ENCODE data around the gene ST8SIA1.

ST8SIA1 gene

GRCh38 chr12:22329621-22330020 lies 4.9 kb downstream of the ST8SIA1 start:
- DNase-seq (ENCODE audit: low spot score): no peak

- DNase-seq (ENCODE audit: low spot score): no peak
Measured at GRCh38 chr12:22325218-22325617, 9.3 kb downstream of the ST8SIA1 start.

DNA sequence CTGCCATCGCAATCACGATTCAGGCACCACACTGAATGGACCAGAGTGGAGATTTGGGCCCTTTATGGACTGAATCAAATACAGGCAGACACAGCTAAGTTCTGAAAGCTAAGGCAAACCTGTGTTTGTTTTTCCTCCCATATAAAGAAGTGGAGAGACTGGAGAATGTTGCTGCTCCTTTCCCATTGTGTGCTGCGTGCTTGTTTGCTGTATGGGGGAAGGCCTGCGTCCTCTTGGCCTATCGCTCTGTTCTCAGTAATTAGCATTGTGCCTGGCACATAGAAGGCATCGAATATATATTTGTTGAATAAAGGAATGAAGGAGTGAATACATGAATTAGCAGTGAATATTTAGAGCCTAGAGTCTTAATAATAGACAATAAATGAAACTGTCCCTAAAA lies 12.4 kb downstream of the ST8SIA1 start:
- DNase-seq (ENCODE audit: low spot score): no peak

DNA sequence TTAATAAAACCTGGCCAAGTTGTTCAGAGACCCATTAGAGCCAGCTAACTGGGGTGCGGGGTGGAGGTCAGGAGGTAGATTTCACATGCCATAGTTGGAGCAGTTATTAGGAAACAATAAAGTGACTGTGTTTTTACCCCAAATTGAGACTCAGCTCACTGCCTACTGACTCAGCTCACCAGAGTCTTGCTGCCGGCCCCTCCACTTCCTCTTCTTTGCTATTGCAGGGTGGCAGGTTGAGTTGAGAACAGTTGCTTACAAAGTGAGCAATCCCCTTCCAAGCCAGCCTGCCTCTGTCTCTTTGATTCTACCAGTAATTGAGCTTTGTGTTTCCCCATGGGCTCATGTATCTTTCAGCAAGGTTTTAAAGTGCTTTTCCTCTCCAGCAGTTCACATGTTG lies 12.9 kb downstream of the ST8SIA1 start:
- peak; percentile 14 for DNase-seq (ENCODE audit: low spot score)

- no peak for DNase-seq (ENCODE audit: low spot score)
Measured at GRCh38 chr12:22321018-22321605, 13.4 kb downstream of the ST8SIA1 start.

DNA sequence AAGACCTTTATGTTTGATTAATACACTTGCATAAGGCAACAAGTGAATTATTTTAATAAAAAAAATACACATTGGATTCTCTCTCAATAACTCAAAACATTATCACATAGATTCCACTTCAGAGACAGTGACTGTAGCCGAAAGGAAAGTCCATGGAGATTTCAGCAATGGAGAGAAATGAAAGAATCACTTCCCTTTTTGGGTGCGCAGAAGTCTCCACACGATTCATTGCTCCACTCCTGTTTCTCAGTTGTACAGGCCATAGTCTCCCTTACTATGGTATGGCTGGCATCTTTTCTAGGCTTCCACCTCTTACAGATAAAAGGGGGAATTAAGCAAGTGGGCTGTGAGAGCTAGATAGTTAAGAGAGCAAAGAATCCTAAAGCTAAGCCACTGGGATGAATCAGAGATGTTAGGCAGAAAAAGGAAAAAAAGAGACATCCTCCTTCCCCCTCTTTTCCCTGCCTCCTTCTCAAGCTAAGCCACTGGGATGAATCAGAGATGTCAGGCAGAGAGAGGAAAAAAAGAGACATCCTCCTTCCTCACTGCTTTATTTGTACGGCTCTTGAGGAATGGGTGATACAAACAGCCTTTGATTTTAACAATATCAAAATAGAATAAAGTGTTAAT lies 16.3 kb downstream of the ST8SIA1 start:
- peak; percentile 52 for DNase-seq (ENCODE audit: low spot score)

DNA sequence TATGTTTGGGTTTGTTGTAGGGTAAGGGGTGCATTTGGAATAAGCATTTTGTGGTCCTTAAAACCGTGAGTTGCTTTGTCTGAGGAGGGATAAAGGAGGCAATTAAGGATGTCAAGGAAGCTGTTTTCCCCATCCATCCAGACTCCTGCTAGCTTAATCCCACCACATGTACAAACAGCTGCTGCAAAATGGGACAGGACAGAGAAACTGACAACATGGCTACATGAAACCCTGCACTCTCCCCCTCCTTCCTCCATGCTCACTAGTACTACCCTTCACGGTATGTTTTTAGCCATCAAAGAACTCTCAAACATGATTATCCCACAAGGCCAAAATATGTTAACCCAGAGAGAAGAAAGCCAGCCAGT lies 20.6 kb downstream of the ST8SIA1 start:
- DNase-seq (ENCODE audit: low spot score): no peak

DNA sequence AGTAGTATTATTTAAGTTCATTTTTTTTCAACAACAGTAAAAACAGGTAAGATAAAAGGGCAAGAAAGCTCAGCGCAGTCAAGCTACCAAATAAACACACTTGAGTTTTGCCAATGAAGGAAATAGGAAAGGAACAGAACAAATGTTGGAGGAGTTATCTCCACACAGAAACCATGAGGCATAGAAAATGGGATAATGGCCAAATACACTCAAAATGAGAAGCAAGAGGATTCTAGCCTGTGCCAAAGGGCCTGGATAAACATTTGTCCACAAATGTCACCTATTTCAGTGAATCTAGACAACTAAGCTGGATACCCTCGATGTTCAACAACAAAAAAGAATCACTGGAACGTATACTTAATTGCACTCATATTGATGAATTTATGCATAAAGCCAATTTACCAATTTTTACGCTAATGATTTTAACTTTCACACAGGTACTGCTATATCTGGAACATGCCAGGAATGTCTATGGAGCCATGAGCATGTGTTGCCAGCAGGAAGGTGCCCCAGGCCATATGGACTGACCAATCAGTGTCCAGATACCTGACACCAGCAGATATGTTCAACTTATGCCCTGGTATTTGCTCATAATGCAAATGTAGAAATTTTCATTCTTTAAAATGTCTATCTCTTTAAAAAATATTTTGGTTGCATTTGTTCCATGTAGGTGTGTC lies 21.1 kb downstream of the ST8SIA1 start:
- no peak for DNase-seq (ENCODE audit: low spot score)

DNA sequence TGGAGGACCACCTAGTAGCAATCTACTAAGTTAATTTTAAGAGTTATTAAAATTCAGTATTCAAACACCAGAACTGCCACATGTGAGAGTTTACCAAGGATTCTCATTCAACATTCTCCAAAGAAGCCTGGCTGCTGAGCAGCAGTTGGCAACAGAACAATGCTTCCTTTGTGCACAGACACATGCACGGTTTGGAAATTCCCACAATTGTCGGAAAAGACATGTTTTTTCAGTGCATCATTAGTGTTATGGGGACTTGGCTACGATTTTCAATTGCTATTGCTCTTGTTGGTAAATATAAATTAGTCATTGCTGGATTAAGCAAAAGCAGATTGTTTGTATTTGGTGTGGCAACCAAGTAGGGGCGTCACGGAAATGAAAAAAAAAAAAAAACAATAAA lies 22.2 kb downstream of the ST8SIA1 start:
- peak; percentile 55 for DNase-seq (ENCODE audit: low spot score)

- DNase-seq (ENCODE audit: low spot score): no peak
Measured at GRCh38 chr12:22310709-22311108, 23.8 kb downstream of the ST8SIA1 start.

GRCh38 chr12:22310275-22310674 lies 24.2 kb downstream of the ST8SIA1 start:
- DNase-seq (ENCODE audit: low spot score): no peak

- no peak for DNase-seq (ENCODE audit: low spot score)
Measured at GRCh38 chr12:22307811-22308210, 26.7 kb downstream of the ST8SIA1 start.

DNA sequence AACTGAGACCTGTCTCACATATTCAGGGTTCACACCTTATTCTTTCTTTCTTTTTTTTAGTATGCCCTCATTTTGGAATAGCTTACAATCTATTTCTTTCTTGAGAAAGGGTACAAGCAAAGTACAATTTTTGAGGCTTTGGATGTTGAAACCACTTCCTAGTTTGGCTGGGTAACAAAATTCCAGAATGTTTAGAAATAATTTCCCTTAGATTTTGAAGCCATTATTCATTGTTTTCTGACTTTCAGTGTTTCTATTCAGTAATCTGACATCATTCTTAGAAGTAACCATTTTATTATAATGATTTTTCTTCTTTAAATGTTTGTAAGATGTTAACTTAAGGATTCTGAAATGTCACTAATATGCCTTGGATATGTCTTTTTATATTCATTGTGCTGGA lies 28.2 kb downstream of the ST8SIA1 start:
- no peak for DNase-seq (ENCODE audit: low spot score)

GRCh38 chr12:22304341-22304740 lies 30.2 kb downstream of the ST8SIA1 start:
- no peak for DNase-seq (ENCODE audit: low spot score)

GRCh38 chr12:22299294-22299912 lies 35.1 kb downstream of the ST8SIA1 start:
- no peak for DNase-seq (ENCODE audit: low spot score)

GRCh38 chr12:22289250-22289649 lies 45.3 kb downstream of the ST8SIA1 start:
- DNase-seq (ENCODE audit: low spot score): no peak

GRCh38 chr12:22287776-22288621 lies 46.5 kb downstream of the ST8SIA1 start:
- DNase-seq (ENCODE audit: low spot score): peak; percentile 57

GRCh38 chr12:22287101-22287500 lies 47.4 kb downstream of the ST8SIA1 start:
- DNase-seq (ENCODE audit: low spot score): no peak

DNA sequence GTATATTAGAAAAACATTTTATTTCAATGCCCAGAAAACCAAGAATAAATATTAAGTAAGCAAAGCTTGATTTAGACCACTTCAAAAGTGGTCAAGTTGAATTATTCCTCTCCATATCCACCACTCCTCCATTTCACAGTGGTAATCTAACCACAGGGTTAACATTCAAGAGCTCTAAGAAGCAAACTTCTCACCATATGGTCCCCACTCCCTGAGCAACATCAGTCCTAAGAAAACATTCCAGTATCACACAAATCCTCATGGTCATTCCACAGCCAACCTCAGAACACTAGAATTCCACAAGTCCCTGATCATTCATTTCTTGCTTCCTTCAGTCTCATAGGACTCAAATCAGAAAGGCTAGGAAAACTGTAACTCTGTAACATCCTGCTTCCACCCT lies 47.9 kb downstream of the ST8SIA1 start:
- DNase-seq (ENCODE audit: low spot score): peak; percentile 75

GRCh38 chr12:22285846-22286245 lies 48.7 kb downstream of the ST8SIA1 start:
- DNase-seq (ENCODE audit: low spot score): no peak

DNA sequence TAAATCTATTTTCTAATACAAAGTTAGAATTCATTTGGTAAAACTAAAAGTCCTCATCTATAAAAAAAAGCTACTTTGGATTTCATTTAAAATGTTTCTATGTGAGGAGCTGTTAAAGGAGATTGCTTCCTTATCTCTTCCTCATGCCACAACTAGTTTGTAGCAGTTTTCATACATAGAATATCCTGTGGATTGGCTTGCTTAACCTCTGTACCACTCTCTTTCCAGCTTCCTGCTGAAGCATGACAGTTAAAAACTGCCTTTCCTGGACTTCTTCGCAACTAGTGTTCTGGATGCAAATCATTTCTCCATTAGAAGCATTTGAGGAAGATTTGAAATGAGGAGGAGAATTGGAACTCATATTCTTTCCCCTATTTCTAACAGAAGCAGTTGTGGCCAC lies 49.6 kb downstream of the ST8SIA1 start:
- no peak for DNase-seq (ENCODE audit: low spot score)

GRCh38 chr12:22283508-22283907 lies 51.0 kb downstream of the ST8SIA1 start:
- no peak for DNase-seq (ENCODE audit: low spot score)
